OCI-LY7 (cell line): ENCODE data around the gene FOSB.

ENCODE experiments used
- CTCF ChIP-seq: fragments of 200-600 bp; sonication (generic); conservative IDR thresholded peaks from 2 replicates; pipeline ENCODE4 v1.5.1; 2014; ENCODE audit warnings: mild to moderate bottlenecking, antibody characterized with exemption, low read length, moderate library complexity, mixed read lengths
- EZH2phosphoT487 ChIP-seq: fragments of 200-600 bp; sonication (generic); IDR thresholded peaks from 2 replicates; pipeline ENCODE4 v1.6.1; 2018; ENCODE audit warnings: low read depth, borderline replicate concordance, mild to moderate bottlenecking, mixed run types, antibody characterized with exemption, low read length, moderate library complexity, mixed read lengths

DNA sequence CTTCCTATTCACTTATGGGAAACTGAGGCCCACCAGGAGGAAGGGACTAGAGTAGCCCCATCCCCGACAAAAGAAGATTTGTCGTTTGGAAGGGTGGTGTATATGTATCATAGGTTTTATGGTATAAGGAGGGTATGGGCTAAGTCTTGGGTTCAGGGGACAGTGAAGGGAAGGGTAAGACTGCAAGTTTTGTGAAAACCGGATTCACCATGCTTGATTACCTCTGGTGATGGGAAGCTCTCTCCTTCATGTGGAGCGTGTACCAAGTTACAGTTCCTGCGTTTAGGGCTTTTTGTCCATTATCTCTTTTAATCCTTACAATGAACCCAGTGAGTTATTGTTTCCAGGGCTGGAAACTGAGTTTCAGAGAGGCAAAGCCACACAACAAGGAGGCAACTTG, 43.3 kb downstream of the FOSB start:
- TF ChIP-seq CTCF (no peak), EZH2phosphoT487 (no peak)
